GM13976 (cell line): ENCODE data around the gene UROC1.

Experiments
- DNase-seq: peaks from one replicate; pipeline ENCODE4 v3.0.0; 2012; ENCODE audit warnings: low spot score
- CTCF ChIP-seq: IDR thresholded peaks from 2 replicates; pipeline ENCODE4 v1.5.1; 2012; ENCODE audit warnings: borderline replicate concordance, mild to moderate bottlenecking; ENCODE audit not compliant: insufficient read depth; ENCODE audit errors: extremely low read depth, missing control alignments, control extremely low read depth
- in situ Hi-C: fragments of 300-500 bp; cut with MboI; formaldehyde crosslinking; loops from one replicate; pipeline ENCODE4 v1.12.0; 2022; ENCODE audit warnings: low sequenced_read_pairs, mixed read lengths, inconsistent platforms; ENCODE audit not compliant: unreplicated experiment

UROC1 gene

DNA sequence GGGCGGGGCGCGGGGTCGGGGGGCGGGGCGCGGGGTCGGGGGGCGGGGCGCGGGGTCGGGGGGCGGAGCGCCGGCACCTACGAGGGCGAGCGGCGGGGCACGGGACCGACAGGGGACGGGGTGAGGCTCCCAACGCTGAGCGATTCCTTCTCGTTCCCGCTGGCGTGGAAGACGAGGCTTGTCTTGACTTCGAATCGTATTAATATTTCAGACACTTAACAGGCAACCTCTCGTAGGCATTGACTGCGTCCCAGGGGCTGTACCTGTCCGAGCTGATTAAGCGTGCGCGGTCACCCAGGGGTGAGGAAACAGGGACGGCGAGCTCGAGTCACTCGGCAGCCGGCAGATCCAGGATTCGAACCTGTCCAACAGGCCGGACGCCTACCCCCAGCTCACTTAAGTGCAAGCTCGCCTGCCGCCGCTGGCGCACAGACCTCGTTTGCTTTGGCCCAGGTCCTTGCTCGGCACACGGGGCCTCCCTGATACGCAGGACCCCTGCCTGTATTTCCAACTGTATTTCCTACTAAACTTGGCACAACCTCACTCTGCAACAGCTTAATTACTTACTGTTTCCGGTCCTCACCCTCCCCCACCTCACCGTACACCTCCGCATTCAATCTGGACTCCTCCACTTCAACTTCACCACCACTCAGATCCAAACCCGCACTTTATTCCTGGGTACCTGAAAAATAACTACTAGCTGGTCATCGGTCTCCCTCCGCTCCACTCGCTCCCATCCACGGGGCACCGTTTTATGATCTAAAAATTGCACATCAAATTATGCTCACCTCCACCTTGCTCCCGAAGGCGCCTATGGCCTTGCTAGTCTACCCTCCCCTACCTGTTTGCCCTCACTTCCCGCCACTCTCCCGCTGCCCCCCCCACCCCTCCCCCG, 41.2 kb downstream of the UROC1 start:
- in situ Hi-C loops = no loop called here
- no peak for DNase-seq
- TF ChIP-seq CTCF = no peak

DNA sequence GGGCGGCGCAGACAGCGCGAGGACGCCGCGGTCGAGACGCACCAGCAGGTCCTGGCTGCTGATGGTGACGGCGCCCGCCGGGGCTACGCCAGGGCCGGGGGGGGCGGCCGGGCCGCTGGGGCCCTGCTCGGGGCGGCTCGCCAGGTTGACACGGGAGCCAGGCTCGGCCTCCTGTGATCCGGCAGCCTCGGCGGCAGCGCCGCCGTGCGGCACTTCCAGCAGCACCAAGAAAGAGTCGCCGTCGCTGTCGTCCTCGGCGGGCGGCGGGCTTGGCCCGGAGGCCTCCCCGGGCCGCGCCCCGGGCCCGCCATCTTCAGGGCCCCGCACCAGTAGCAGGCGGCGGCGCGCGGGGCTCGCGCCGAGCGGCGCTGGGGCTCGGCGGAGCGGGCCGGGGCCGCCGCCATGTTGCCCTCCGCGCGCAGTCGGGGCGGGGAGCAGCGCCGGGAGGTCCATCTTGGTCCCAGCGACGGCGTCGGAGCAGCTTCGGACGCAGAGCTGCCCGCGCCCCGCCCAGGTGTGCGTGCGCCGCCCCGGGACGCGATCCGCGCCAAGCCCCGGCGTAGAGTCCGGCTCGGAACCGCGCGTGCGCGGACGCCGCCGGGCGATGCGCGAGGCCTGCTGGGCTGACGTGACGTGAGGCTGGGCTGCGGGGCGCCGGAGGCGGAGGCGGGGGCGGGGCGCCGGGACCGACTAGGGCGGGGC, 42.0 kb downstream of the UROC1 start, which contains the start of gene ZXDC:
Gene ZXDC (minus strand): TSS at position 479 of the 702 bp plus-strand sequence. CDS start 26 bp downstream, at position 453.
- in situ Hi-C loops = no loop called here
- TF ChIP-seq CTCF = peak; percentile 81
- DNase-seq = peak; percentile 100

- no peak for TF ChIP-seq CTCF
- in situ Hi-C loops = no loop called here
- DNase-seq = peak; percentile 68
These were observed 42.8 kb downstream of the UROC1 start for GRCh38 chr3:126474498-126475412.

DNA sequence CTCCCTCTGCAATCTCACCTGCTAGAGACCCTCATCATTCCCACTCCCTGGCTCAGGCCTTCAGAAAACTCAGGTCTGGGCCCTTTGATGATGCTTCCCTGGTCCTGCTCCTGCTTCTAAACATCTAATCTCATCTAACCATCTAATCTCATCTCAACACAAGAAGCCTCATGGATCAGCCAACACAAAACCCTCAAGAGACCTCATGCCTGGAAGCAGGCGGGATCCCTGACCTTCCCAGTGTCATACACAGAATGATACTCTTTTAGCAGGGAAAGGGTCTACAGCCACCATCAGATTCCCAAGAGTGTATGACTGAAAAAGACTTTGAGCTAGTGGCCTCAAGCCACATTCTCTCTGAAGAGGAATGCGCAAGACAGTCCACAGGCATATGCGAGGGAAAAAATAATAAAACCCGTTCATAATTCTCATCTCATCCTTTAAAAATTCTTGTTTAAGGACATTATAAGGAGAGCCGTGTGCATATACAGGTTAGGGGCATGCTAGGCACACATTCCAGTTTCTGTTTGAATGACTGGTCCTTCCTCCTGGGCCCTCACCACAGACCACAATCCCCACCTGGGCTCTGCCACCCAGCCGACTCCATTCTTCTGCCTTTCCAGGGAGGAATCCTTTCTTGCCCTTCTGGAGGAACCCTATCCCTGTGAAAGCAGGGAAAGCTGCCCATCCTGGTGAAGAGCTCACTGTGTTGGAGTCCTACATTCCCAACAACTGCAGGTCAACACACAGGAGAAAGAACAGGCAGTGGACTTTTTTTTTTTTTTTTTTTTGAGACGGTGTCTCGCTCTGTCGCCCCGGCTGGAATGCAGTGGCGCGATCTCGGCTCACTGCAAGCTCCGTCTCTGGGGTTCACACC, 44.0 kb downstream of the UROC1 start:
- TF ChIP-seq CTCF = no peak
- in situ Hi-C loops = no loop called here
- DNase-seq = no peak

- in situ Hi-C loops = no loop called here
- DNase-seq = no peak
- no peak for TF ChIP-seq CTCF
These were observed 45.1 kb downstream of the UROC1 start for GRCh38 chr3:126472277-126473006.
